HG03469 (cell line): ENCODE measurements around the gene JMJD8.
A peak's percentile ranks its signal among the peaks of the same experiment; 100 is the strongest.
"Not testable (repeated sequence)": the region's sequence is repeated elsewhere in the genome, so short reads cannot be mapped to it uniquely, and the experiment has no call there.

Source experiments
- ATAC-seq: cut with Tn5 transposase; IDR thresholded peaks from one replicate; pipeline ENCODE4 v1.9.1; 2021; ENCODE audit warnings: mild to moderate bottlenecking, moderate library complexity, moderate number of reproducible peaks; ENCODE audit not compliant: unreplicated experiment

The JMJD8 gene

DNA sequence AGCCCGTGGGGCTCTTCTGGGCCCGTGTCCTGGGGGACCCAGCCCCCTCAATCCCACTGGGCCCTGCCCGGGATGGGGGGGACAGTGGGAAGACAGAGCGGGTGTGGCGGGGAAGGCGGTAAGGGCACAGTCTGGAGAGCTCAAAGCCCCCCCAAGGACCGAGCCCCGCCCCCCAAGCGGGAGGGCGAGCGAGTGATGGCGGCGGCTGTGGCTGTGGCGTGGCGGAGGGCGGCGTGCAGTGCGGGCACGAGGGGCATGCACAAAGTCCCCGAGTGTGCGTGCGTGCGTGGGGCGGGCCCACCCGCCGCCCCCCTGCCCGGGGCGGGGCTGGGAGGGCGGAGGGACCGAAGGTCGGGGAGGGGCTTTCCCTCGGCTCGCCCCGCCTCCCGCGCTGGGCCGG lies 9.6 kb upstream of the JMJD8 start:
- no peak for ATAC-seq

GRCh38 chr16:693364-693763 lies 9.2 kb upstream of the JMJD8 start:
- ATAC-seq: no peak

- ATAC-seq: no peak
These were observed 8.4 kb upstream of the JMJD8 start for GRCh38 chr16:692356-693108.

DNA sequence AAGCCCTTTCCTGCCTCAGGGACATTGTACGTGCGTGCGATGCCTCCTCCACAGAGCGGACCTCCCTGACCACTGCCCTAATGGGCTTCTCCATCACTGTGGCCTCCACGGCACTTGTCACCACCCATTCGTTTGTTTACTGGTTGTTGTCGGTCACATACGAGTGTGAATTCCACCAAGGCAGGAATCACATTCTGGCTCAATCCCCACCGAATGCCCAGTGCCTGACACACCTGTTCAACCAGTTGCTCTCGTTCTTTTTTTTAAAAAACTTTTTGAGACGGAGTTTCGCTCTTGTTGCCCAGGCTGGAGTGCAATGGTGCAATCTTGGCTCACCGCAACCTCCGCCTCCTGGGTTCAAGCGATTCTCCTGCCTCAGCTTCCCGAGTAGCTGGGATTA lies 7.1 kb upstream of the JMJD8 start:
- not testable (repeated sequence) for ATAC-seq

DNA sequence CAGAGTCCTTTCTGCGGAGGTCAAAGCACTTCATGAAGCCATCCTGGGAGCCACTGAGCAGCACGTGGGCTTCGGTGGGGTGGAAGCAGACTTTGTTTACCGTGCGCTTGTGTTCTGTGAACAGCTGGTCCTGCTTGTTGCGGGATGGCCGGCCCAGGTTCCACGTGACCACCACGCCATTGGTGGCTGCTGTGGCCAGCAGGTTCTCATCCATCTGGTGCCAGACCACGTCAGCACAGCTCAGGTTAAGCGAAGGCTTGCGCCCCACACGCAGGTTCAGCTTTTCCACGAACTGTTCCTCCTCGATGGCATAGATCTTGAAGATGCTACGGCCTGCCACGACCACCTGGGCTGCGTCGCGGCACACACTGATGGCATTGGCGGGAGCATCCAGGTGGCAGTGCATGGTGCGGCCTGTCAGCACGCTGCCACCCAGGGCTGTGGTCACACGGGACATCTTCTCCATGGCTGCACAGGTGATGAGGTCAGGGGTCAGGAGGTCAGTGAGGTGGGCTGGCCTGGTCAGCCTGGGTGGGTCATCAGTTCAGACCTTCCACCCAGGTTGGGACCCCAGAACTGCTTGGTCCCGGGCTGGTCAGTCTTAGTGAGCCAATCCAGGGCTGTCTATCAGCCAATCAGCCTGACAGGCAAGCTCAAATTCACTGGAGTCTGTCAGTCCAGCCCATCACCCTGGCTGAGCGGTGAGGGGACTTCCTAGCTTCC lies 5.2 kb upstream of the JMJD8 start:
- ATAC-seq: no peak

DNA sequence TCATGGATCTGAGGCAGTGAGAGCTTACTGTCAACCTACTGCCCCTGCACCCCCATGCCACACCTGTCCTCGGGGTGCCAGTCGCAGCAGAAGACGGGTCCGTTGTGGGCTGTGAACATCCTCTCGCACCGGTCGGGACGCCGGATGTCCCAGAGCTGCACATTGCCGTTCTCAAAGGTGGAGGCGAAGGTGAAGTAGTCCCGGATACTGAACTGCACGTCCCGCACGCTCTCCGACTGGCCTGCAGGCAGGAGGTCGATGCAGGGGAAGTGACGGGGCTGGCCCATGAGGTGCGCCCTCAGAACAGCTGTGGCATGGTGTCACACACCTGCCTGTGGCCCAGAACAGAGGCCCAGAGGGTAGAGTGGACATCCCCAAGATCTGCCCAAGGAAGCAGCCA lies 3.4 kb upstream of the JMJD8 start:
- no peak for ATAC-seq

DNA sequence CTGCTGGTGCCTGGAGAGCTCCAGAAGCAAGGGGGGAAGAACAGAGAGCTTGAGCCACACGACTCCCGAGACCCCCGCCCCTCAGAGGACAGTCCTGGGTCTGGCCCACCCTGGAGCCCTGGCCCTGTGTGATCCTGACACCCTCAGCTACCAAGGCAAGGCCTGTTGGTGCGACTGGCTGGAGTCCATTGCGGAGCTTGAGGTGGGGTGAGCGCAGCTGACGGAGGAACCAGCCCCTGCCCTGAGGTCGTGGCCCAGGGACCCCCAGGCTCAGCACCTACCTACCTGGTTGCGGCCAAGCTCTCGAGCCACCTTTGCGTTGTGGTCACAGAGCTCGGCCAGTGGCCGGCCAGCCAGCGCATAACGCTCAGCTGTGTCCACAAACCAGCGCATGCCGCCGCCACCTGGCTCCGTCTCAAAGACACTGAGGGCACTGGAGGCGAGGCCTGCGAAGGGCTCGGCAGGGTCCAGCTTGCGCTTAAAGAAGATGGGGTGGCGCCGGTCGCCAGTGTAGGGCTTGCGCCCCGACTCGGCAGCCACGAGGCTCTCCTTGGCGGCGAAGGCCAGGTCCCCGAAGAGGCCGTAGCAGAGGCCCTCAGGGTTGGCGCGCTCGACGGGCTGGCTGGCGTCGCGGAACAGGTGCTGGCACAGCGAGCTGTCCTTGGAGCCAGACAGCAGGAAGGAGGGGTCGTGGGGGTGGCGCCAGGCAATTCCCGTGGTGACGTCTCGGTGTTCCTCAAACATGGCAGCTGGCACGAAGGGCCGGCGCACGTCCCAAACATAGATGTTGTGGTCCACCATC lies 2.5 kb upstream of the JMJD8 start:
- ATAC-seq: no peak

- no peak for ATAC-seq
These were observed 1.8 kb upstream of the JMJD8 start for GRCh38 chr16:685967-686366.

DNA sequence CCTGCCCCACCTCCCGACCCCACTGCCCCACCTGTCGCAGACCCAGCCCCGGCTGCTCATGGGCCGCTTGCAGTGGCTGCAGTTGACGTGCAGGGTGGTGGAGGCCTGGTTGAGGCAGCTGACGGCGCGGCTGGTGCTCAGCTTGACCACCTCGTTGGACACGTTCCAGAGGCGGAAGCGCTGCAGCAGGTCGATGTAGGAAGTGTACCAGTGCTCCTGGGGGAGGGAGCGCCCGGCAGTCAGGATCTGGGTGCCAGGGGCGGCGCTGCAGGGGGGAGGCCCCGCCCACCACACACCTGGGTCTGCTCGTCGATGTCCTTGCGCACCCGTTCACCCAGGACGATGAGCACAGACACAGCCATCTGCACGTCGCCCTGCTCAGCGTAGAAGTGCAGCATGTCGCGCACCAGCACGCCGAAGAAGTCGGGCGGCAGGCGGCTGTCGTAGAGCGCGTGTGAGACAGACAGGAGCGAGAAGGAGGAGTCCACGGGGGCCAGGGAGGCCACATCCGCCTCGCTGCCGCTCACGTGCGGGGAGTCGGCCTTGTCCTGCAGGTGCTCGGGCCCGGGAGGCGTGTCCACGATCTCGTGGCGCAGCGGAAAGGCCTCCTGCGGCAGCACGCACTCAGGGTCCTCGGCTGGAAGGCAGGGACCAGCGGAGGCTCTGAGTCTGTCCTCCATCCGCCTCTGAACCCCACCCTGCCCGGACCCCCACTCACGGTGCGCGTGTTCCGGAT lies 995 bp upstream of the JMJD8 start:
- ATAC-seq: no peak

DNA sequence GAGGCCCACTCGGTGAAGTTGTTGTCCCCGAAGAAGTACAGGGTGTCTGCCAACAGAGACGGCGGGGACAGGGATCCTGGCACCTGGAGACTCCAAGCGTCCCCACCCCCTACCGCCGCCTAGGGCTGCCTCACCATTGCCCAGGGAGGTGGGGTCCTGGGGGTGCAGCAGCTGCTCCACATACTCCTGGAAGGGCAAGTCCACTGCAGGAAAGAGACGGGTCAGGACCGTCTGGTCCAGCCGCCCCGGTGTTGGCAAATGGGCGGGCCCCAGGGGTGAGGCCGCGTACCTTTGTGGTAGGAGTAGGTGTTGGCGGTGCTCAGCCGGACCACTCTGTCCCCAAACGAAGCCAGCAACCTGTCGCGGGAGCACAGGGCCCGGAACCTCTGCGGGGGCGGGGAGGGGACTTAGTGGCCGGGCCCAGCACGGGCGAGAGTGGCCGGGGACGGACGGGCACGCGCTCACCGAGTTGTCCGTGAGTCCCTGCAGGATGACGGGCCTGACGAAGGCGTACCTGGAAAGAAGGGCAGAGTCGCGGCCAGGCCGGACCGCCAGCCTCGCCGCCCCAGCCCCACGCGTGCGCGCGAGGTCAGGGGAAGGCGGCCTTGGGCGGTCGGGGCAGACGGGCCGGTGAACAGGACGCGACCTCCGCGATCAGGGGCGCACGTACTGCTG lies 601 bp downstream of the JMJD8 start:
- no peak for ATAC-seq

DNA sequence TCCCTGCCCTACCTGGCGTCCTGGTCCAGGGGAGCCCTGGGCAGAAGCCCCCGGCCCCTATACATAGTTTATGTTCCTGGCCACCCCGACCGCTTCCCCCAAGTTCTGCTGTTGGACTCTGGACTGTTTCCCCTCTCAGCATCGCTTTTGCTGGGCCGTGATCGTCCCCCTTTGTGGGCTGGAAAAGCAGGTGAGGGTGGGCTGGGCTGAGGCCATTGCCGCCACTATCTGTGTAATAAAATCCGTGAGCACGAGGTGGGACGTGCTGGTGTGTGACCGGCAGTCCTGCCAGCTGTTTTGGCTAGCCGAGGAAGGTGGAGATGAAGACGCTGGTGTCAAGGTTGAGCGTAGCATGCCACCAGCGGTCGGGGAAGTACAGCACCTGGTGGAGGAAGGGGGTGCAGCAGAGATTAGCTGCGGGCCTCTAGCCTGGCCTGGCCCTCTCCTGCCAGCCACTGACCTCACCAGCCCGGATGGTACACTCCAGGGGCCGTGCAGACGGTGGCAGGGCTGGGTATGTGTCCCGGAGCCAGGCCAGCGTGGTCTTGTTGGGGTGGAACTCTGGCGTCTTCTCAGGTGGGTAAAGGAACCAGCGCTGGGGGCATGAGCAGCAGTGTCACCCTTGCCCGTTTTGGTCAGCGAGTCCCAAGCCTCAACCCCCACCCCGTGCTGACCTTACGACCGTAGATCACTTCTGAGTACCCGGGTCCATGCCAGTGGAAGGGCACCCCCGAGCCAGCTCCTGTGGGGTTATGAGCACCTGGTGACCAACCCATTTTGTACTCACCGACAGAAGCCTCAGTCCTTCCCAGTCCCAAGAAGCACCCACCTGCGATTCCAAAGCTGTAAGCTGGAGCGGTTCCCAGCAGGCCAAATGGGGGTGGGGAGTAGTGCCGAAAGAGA lies 1.4 kb downstream of the JMJD8 start:
- ATAC-seq: no peak

- no peak for ATAC-seq
These were observed 2.2 kb downstream of the JMJD8 start for GRCh38 chr16:681746-682427.

DNA sequence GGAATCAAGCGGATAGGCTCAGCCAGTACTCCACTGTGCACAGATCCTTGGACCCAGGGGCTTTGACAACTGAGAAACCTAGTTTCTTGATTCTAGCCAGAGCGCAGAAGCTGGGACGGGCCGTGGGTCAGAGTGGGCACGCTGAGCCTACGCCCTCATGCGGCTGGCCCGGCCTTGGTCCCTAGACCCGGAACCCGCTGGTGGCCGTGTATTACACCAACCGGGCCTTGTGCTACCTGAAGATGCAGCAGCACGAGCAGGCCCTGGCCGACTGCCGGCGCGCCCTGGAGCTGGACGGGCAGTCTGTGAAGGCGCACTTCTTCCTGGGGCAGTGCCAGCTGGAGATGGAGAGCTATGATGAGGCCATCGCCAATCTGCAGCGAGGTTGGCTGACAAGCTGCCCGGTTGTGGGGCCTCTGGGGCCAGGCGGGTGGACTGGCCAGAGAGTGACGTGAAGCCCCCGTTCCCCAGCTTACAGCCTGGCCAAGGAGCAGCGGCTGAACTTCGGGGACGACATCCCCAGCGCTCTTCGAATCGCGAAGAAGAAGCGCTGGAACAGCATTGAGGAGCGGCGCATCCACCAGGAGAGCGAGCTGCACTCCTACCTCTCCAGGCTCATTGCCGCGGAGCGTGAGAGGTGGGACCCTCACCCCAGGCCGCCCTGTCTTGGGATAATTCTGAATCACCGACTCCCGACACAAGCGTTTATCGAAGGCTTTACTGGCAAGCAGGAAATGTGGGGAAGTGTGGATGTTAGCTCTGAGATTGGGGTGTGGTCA lies 3.0 kb downstream of the JMJD8 start:
- no peak for ATAC-seq

GRCh38 chr16:680625-680945 lies 3.5 kb downstream of the JMJD8 start:
- ATAC-seq: no peak

DNA sequence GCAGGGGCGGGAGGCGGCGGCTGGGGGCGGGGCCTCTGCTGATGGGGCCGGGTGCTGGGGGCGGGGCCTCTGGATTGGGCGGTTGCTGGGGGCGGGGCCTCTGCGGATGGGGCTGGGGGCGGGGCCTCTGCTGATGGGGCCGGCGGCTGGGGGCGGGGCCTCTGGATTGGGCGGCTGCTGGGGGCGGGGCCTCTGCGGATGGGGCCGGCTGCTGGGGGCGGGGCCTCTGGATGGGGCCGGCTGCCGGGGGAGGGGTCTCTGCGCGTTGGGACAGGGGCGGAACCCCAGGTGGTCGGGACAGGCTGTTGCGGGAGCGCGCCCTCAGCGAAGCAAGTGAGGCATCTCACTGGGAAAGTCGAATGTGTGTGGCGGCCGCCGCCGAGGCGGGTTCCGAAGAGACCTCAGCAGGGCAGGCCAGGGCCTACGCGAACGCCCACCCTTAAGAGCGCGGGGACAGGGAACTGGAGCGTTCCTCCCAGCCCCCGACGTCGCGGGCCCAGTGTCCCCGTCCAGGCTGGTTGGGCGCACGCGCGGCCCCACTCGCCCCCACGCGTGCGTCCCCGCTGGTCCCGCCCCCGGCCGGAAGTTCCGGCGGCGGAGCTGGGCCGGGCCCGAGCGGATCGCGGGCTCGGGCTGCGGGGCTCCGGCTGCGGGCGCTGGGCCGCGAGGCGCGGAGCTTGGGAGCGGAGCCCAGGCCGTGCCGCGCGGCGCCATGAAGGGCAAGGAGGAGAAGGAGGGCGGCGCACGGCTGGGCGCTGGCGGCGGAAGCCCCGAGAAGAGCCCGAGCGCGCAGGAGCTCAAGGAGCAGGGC lies 4.1 kb downstream of the JMJD8 start, which contains the start of gene STUB1:
Gene STUB1, plus strand, starts transcription at position 597 of the 811 bp plus-strand sequence. Its CDS starts 116 bp downstream, at position 713.
- peak; percentile 23 for ATAC-seq

GRCh38 chr16:678858-679813 lies 5.0 kb downstream of the JMJD8 start:
- no peak for ATAC-seq
